T-helper 17 cell (primary cell): ENCODE data around the gene SGTA. TPM values are rescaled to one million over a fixed set of nuclear protein-coding genes. Genes with fewer than 3 reads are reported as not detected.

Source experiments
- ATAC-seq: fragments of 150-1000 bp; cut with Tn5 transposase; 2 replicates; pipeline ENCODE4 v1.10.0; 2021; ENCODE audit warnings: mild to moderate bottlenecking, moderate library complexity
- DNase-seq, 3 donors: peaks; one replicate each; pipeline versions ENCODE4 v3.0.0 to v3.0.0-alpha.2; 2020 to 2021
- H3K9me3 ChIP-seq: one replicate; pipeline ENCODE4 v1.7.0; 2013; ENCODE audit warnings: low read length, mild to moderate bottlenecking; ENCODE audit not compliant: control insufficient read depth, poor library complexity, severe bottlenecking
- H3K27ac Mint-ChIP-seq: one replicate; pipeline ENCODE4 v1.8.0; 2022; ENCODE audit warnings: mild to moderate bottlenecking, moderate library complexity, mixed read lengths
- H3K27me3 Mint-ChIP-seq: one replicate; pipeline ENCODE4 v1.8.0; 2022; ENCODE audit warnings: mixed read lengths
- H3K36me3 Mint-ChIP-seq: one replicate; pipeline ENCODE4 v1.8.0; 2022; ENCODE audit warnings: low read depth, mixed read lengths
- H3K4me1 Mint-ChIP-seq: one replicate; pipeline ENCODE4 v1.8.0; 2022; ENCODE audit warnings: mild to moderate bottlenecking, mixed read lengths
- H3K4me3 Mint-ChIP-seq: one replicate; pipeline ENCODE4 v1.8.0; 2022; ENCODE audit warnings: mild to moderate bottlenecking, moderate library complexity, mixed read lengths
- total RNA-seq, 4 donors: library from RNA in 2 of 4; stranded (reverse) in 2 of 4; gene quantifications; one replicate each; pipeline ENCODE4 v1.2.3 and lab custom pipeline; 2022 to 2026

Gene SGTA
- total RNA-seq, 2 donors from 2014 or later = 29.2 to 31.9 TPM

DNA sequence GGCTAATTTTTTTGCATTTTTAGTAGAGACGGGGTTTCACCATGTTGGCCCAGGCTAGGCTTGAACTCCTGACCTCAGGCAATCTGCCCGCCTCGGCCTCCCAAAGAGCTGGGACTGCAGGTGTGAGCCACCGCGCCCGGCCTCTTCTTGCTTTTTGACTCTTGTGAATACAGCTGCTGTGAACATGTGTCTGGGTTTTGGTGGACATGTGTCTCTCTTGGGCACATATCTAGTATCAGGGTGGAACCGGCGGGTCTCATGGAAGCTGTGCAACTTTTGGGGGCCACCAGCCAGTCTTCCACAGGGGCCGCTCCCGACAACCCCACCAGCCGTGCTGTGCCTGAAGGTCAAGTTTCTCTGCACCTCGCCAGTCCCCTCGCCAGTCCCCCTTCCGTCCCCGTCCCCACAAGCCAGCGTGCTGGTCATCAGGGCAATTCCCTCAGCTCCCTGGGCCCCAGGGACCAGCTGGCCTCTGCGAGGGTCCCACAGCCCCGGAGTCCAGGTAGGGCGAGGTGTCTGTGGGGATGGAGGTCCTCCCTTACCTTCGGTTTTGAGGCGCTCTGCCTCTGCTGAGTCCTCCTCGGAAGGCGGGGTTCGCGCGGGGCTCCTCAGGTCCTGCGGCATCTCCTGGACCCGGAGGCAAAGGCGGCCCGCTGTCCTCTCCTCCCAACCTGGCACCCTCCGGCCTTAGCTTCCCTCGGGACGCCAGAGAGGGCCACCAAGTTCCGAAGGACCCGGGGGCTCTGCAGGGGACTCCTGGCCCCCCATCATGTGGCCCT is 16.3 kb downstream of the SGTA start:
- H3K4me3 Mint-ChIP-seq = no peak overlapping the region
- H3K4me1 Mint-ChIP-seq = no peaks in the 10 kb centered on the region
- no peaks in the 10 kb centered on the region for H3K27me3 Mint-ChIP-seq
- no peak for ATAC-seq
- no peaks in the 10 kb centered on the region for H3K36me3 Mint-ChIP-seq
- DNase-seq = no peak
- no peak overlapping the region for H3K27ac Mint-ChIP-seq
- H3K9me3 ChIP-seq = no peaks in the 10 kb centered on the region

DNA sequence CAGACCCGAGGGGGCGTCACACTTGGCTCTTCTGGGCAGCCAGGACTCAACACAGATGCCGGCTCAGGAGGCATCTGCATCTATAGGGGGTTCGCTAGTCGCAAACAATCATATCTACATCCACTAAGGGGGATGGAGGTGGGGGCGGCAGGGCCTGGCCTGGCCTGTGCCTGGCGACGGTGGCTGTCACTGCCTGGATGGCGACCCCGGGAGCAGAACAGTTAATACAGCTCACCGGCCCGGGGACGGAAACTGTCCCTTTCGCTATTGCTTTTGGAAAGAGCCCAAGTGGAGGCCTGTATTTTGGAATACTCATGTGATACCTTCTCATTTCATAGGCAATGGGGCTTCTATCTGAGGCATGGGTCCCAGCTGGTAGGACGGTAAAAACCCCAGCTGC is 17.7 kb downstream of the SGTA start:
- no peak overlapping the region for H3K4me3 Mint-ChIP-seq
- no peak overlapping the region for H3K27ac Mint-ChIP-seq
- no peaks in the 10 kb centered on the region for H3K9me3 ChIP-seq
- H3K27me3 Mint-ChIP-seq = no peaks in the 10 kb centered on the region
- H3K4me1 Mint-ChIP-seq = no peaks in the 10 kb centered on the region
- H3K36me3 Mint-ChIP-seq = no peaks in the 10 kb centered on the region
- DNase-seq = no peak
- ATAC-seq = no peak

DNA sequence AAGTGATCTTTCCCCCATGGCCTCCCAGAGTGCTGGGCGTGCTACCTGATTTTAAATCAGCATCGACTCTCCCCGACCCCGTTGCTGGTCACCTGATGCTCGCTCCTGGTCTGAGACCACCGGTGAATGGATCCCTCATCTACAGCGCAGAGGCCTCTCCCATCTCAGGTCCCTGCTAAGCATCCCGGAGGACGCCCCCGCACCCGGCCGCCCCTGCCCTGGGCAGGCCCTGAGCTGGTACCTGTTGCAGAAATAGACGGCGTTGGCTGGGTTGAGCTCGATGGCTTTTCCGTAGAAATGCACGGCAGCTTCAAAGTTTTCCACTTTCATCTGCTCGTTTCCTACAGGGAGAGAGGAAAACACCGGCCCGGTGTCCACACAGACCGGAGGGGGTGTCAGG is 18.1 kb downstream of the SGTA start:
- no peak for DNase-seq
- Mint-ChIP-seq H3K27ac (no peak overlapping the region), H3K36me3 (no peaks in the 10 kb centered on the region), H3K4me3 (no peak overlapping the region), H3K27me3 (no peaks in the 10 kb centered on the region), H3K4me1 (no peaks in the 10 kb centered on the region)
- ATAC-seq = no peak
- no peaks in the 10 kb centered on the region for H3K9me3 ChIP-seq

DNA sequence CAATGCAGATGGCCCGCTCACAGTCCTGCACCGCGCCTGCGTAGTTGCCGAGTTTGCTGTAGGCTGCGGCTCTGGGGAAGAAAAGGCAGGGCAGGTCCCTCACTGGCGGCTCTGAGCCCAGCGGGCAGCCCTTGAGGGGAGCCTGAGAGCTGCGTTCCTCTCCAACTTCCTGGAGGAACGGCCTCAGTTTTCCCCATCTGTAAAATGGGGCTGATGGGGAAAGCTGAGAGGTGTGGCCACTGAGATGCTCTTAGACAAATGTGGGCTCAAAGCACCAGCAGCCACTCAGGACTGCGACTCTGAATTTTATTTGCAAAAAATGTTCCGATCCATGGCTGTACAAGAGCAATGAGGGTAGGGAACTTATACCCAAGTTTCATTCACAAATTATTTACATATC is 19.4 kb downstream of the SGTA start:
- Mint-ChIP-seq H3K27ac (no peak overlapping the region), H3K27me3 (no peaks in the 10 kb centered on the region), H3K4me1 (no peaks in the 10 kb centered on the region), H3K36me3 (peaks cover 3% of the 10 kb centered on the region), H3K4me3 (no peak overlapping the region)
- DNase-seq (no peak), ATAC-seq (no peak)
- H3K9me3 ChIP-seq = no peaks in the 10 kb centered on the region

DNA sequence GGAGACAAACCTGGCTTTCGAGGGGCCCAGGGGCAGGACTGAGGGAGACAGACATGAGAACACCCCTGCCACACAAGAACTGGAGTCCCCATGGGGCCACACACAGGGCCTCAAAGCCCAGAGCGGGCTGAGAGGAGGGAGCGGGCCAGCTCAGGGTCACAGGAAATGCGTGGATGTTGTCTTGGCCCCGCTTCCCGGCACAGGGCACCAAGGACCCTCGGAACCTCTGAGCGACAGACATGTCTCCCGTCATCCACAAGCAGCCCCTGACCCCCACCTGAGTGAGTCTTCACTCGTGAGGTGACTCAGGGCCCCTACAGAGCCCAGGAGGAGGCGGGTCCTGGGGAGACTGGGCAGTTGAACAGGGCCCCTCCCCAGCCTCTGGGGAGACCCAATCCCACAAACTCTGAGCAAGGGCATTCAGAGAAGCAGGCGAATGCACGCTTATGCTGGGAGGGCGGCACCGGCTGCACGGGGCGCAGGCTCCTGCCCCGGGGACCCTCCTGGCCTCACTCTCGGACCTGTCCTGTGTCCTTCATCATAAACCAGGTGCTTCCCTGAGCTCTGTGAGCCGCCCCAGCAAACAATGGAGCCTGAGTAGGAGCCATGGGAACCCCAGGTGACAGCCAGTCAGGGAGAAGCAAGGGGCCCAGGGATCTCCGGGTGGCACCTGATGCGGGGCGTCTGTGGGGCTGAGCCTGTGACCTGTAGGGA is 20.1 kb downstream of the SGTA start:
- DNase-seq = no peak
- H3K4me1 Mint-ChIP-seq = no peaks in the 10 kb centered on the region
- H3K4me3 Mint-ChIP-seq = no peak overlapping the region
- ATAC-seq = no peak
- H3K36me3 Mint-ChIP-seq = peaks cover 5% of the 10 kb centered on the region
- H3K9me3 ChIP-seq = no peaks in the 10 kb centered on the region
- H3K27me3 Mint-ChIP-seq = no peaks in the 10 kb centered on the region
- no peak overlapping the region for H3K27ac Mint-ChIP-seq

DNA sequence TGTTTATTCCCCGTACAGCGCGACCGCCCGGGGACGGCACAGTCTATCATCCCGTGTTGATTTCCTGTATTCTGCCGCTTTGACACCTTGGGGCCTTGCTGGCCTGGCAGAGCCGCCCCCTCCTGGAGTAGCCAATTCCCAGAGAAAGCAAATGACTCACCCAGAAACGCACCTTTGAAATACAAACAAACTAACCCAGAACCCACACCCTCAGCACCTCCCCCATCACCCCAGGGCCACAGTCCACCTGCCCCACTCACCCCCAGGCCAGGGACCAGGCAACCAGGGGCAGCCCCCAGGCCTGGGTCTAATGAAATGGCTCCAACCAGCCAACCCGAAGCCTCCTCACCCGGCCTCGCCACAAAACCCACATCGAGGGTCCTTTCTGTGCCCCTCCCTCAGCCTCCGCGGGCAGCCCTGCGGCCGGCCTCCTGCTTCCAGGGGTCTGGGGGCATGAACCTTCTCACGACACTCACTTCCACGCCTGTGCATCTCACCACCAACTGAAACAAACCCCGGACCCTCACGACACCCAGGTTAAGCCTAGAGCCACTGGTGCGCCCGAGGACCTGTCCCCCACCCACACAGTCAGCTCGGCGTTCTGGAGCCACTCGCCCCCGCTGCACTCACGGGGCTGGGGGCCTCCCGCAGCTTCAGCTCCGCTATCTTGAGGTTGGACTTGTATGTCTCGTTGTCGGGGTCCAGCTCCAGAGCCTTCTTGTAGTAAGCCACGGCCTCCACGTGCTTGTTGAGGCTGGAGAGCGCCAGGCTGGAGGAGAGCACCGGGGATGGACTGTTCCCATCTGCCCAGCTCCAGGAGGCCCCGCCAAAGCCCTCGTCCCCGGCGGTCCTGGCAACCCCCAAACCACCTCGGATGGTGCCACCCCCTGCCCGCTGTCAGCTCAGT is 20.9 kb downstream of the SGTA start:
- no peaks in the 10 kb centered on the region for H3K4me1 Mint-ChIP-seq
- ATAC-seq (no peak), DNase-seq (no peak)
- no peaks in the 10 kb centered on the region for H3K9me3 ChIP-seq
- H3K4me3 Mint-ChIP-seq = no peak overlapping the region
- H3K27ac Mint-ChIP-seq = no peak overlapping the region
- peaks cover 5% of the 10 kb centered on the region for H3K36me3 Mint-ChIP-seq
- H3K27me3 Mint-ChIP-seq = no peaks in the 10 kb centered on the region

DNA sequence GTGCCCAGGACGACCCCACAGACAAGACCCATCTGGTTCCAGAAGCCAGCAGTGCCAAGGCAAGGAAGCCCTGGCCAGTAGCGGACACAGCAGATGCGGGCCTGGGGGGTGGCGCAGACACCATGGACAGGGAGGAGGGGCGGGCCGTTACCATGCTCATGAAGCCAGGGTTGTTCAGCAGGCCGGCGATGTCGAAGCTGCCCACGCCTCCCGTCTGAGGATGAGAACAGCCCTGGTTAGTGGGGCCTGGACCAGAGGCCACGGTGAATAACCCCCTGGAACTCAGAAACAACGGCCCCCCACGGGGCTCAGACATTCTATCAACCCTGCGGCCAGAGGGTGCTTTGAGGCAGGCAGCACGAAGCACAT is 21.8 kb downstream of the SGTA start:
- DNase-seq = no peak
- Mint-ChIP-seq H3K27me3 (no peaks in the 10 kb centered on the region), H3K27ac (no peak overlapping the region), H3K4me1 (no peaks in the 10 kb centered on the region), H3K36me3 (peaks cover 5% of the 10 kb centered on the region), H3K4me3 (no peak overlapping the region)
- H3K9me3 ChIP-seq = no peaks in the 10 kb centered on the region
- ATAC-seq = no peak

DNA sequence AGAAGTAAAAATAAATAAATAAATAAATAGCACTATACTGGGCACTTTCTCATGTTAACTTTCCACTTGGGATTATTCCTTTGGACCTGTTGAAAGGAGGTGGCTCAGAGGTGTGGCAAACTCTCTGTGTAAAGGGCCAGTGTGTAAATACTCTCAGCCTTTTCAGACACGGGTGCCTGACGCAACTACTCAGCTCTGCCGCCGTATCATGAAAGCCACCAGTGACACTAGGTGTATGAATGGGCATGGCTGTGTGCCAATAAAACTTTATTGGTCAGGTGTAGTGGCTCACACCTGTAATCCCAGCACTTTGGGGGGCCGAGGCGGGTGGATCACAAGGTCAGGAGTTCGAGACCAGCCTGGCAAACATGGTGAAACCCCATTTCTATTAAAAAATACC is 23.1 kb downstream of the SGTA start:
- no peaks in the 10 kb centered on the region for H3K9me3 ChIP-seq
- DNase-seq (no peak), ATAC-seq (no peak)
- H3K27ac Mint-ChIP-seq = no peak overlapping the region
- peaks cover 5% of the 10 kb centered on the region for H3K36me3 Mint-ChIP-seq
- no peaks in the 10 kb centered on the region for H3K27me3 Mint-ChIP-seq
- H3K4me1 Mint-ChIP-seq = no peaks in the 10 kb centered on the region
- H3K4me3 Mint-ChIP-seq = no peak overlapping the region

DNA sequence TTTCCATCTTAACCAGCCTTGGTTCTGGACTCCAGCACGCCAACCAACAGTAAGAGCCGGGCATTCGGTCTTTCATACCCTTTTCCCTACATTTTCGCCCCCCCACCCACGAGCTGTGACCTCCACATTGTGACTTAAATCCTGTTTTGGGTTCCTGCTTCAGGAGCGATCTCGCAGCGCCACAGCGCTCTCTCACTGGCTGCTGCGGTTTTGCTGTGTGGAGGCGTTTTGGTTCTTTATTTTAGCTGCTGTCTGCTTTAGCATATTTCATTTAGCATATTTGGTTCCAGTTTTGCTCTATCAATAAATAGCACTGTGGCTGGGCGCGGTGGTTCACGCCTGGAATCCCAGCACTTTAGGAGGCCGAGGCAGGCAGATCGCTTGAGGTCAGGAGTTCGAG is 23.7 kb downstream of the SGTA start:
- Mint-ChIP-seq H3K27ac (no peak overlapping the region), H3K4me3 (no peak overlapping the region), H3K4me1 (no peaks in the 10 kb centered on the region), H3K27me3 (no peaks in the 10 kb centered on the region), H3K36me3 (peaks cover 5% of the 10 kb centered on the region)
- no peaks in the 10 kb centered on the region for H3K9me3 ChIP-seq
- DNase-seq (no peak), ATAC-seq (no peak)

DNA sequence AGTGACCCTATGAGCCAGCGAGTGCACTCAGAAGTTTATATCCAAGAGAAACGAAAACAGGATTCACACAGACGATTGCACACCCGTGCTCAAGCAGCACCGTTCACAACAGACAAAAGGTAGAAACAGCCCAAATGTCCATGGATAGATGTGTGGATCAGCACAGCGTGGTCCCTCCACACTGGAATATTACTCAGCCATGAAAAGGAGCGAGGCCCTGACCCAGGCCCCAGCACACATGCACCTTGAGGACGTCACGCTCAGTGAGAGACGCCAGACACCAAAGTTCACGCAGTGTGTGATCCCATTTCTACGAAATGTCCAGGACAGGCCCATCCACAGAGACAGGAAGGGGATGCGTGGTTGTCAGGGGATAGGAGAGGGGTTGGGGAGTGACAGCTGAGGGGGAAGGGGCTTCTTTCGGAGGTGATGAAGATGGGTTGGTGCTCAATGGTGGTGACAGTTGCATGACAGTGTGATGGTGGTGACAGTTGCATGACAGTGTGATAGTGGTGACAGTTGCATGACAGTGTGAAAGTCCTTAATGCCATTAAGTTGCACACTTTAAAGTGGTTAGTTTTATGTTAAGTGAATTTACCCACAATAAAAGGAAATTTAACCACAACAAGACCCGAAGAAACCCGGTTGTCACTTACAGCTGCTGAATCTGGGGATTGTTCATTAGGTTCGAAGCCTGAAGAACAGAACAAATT is 24.3 kb downstream of the SGTA start:
- H3K9me3 ChIP-seq = no peaks in the 10 kb centered on the region
- H3K27ac Mint-ChIP-seq = no peak overlapping the region
- no peak overlapping the region for H3K4me3 Mint-ChIP-seq
- no peak for DNase-seq
- peak; percentile 42 for ATAC-seq
- no peaks in the 10 kb centered on the region for H3K27me3 Mint-ChIP-seq
- H3K36me3 Mint-ChIP-seq = peaks cover 5% of the 10 kb centered on the region
- no peaks in the 10 kb centered on the region for H3K4me1 Mint-ChIP-seq

DNA sequence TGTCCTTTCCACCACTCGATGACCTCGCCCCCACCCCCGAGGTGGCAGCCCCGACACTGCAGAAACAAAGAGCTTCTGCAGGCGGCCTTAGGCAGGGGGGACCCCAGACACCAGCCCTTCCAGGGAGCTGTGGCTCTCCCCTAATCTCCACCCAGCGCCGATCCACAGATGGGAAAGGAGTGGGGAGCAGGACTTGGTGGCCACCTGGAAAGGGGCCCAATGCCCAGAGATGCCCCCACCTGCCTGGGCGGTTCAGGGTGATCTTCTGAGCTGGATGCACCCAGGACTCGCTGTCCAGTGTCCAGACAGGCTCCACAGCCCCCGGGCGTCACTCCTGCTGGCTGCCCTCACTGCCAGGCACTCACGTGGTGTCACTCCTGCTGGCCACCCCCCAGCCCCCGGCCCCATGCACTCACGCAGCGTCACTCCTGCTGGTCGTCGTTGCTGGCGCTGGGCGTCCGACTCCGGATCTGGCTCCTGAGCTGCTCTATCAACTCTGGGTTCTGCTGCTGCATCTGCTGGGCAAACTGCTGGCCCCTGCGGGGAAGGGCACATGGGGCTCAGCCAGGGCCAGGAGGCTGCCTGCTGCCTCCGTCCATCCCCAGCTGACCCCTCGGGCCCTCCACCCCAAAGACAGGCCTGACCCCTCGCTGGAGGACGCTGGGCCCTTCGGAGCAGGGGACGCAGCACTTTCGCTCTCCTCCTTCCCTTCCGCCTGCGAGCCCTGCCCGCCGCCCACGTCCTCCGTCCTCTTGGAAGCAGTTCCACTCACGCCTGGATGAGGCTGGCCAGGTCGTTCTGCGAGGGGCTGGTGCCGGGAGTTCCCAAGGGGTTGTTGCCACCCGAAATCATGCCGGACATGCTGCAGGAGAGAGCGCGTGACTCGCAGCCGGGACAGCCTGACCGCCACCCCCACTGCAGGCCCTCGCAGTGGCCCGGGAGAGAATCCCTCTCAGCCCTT is 25.9 kb downstream of the SGTA start:
- DNase-seq (no peak), ATAC-seq (no peak)
- H3K27ac Mint-ChIP-seq = no peak overlapping the region
- H3K4me3 Mint-ChIP-seq = no peak overlapping the region
- H3K4me1 Mint-ChIP-seq = no peaks in the 10 kb centered on the region
- no peaks in the 10 kb centered on the region for H3K27me3 Mint-ChIP-seq
- peaks cover 5% of the 10 kb centered on the region for H3K36me3 Mint-ChIP-seq
- no peaks in the 10 kb centered on the region for H3K9me3 ChIP-seq

DNA sequence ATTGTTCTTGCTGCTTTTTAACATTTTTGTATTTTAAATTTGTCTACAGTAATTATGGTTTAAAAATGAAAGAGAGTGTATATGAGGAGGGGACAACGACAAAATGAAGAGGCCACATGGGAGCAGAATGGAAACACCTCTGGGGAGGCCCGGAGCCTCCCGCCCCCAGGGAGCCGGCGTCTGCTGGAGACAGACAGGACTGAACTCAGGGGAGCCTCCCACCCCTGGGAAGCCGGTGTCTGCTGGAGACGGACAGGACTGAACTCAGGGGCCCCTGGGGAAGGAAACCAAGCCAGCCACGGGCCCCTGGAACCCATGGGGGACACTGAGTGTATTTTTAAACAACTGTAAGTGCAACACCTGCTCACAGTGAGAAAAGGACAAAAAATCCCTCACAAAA is 26.6 kb downstream of the SGTA start:
- no peaks in the 10 kb centered on the region for H3K9me3 ChIP-seq
- peak overlapping the region; percentile 60 for H3K27ac Mint-ChIP-seq
- H3K4me3 Mint-ChIP-seq = no peak overlapping the region
- no peaks in the 10 kb centered on the region for H3K27me3 Mint-ChIP-seq
- H3K36me3 Mint-ChIP-seq = peaks cover 5% of the 10 kb centered on the region
- DNase-seq = no peak
- no peaks in the 10 kb centered on the region for H3K4me1 Mint-ChIP-seq
- ATAC-seq = no peak
